GM20000 (cell line): ENCODE measurements around the gene GNAQ.

ENCODE experiments used
- DNase-seq: peaks from one replicate; pipeline ENCODE4 v3.0.0; 2012; ENCODE audit warnings: low spot score
- TF ChIP-seq, protein P1 (sequence below): IDR thresholded peaks from 2 replicates; pipeline ENCODE4 v1.5.1; 2012; ENCODE audit warnings: mild to moderate bottlenecking, control low read depth; ENCODE audit errors: extremely low read depth, missing control alignments

GNAQ gene

DNA sequence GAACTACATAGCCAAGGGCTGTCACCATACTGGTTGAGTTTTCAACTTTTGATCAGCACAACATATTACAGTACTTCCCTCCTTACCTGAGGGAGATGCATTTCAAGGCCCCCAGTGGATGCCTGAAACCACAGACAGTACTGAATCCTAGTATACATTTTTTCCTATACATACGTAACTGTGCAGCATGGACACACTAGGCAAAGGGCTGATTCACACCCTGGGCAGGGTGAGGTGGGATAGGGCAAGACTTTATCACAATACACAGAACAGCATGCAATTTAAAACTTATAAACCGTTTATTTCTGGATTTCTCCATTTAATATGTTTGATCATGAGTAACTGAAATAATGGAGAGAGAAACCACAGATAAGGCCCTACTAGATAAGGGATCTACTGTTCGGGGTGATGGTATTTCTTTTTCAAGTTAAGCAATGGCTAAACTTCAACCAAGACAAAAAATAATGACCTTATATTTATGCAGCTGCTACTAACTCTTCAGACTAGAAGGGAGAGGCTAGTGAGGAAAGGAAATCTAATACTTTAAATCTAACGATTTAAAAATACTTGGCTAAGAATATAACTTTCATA, 196.6 kb downstream of the GNAQ start:
- no peak for DNase-seq
- TF ChIP-seq, protein P1, sequence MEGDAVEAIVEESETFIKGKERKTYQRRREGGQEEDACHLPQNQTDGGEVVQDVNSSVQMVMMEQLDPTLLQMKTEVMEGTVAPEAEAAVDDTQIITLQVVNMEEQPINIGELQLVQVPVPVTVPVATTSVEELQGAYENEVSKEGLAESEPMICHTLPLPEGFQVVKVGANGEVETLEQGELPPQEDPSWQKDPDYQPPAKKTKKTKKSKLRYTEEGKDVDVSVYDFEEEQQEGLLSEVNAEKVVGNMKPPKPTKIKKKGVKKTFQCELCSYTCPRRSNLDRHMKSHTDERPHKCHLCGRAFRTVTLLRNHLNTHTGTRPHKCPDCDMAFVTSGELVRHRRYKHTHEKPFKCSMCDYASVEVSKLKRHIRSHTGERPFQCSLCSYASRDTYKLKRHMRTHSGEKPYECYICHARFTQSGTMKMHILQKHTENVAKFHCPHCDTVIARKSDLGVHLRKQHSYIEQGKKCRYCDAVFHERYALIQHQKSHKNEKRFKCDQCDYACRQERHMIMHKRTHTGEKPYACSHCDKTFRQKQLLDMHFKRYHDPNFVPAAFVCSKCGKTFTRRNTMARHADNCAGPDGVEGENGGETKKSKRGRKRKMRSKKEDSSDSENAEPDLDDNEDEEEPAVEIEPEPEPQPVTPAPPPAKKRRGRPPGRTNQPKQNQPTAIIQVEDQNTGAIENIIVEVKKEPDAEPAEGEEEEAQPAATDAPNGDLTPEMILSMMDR, result no peak

DNA sequence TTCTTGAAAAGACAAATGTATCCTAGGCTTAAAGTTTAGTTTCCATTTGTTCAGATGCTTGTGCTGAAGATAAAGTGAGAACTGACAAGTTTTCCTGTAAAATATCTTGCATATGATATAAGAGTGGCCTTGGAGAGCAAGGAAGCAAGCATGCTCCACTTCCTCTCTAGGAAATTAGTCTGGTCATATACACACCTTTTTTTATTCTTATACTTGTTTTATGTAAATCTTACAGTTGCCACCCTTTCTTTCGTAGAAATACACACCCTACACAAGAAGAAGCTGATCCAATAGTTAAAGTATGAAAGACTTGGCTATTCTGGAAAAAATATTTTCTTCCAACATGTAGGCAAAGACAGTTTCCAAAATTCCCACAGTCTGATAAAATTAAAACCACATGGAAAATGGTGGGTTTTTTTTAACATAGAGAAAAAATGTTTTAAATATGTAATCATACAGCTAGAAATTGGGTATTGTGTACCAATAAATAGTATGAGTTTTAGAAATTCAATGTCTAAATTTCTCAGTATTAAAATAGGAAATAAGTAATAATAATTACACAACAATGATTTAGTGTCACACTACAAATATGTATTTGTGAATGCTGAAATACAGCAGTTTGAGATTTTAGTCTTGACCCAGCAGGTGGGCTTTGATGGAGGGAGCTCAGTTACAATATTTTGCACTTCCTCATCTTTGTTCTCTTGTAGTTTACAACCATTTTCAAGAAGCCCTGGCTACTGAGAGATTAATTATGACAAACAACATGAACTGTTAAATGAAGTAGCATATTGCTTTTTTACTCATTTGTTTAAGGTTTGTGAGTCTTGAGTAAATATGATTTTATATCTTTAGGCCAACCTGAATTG, 197.8 kb downstream of the GNAQ start:
- no peak for DNase-seq
- TF ChIP-seq, protein P1, result no peak

DNA sequence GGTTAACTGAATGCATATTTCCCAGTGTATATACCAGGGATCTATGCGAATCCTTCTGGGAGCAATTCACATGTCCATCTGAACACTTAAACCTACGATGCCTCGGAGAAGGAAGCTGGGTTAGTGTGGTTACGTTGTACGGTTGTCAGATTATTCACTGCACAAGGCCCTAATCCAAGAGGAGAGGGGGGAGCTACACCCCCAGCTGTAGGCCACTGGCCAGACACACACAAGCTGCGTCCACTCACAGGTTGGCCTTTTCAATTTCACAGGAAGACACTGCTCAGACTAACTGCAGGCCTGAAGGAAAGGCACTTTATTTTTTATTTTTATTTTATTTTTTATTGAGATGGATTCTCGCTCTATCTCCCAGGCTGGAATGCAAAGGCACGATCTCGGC, 199.0 kb downstream of the GNAQ start:
- TF ChIP-seq, protein P1, result no peak
- no peak for DNase-seq

DNA sequence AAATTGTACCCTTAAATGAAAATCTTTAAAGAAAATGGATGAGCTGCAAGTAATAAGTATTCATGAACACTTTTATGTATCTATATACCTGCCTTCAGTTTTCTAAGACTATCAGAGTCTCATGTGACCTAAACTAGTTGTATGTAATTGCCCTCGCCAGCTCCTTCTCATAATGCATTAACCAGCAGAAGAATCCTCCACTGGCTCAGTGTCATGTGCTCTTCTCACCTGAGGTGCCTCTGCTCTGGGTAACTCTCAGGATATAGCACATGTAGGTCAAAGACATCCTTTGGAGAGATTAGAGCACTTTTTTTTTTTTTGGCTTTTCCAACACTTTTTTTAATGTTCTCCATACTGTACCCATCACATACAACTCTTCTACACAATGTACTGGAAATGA, 199.8 kb downstream of the GNAQ start:
- no peak for DNase-seq
- TF ChIP-seq, protein P1, result no peak

DNA sequence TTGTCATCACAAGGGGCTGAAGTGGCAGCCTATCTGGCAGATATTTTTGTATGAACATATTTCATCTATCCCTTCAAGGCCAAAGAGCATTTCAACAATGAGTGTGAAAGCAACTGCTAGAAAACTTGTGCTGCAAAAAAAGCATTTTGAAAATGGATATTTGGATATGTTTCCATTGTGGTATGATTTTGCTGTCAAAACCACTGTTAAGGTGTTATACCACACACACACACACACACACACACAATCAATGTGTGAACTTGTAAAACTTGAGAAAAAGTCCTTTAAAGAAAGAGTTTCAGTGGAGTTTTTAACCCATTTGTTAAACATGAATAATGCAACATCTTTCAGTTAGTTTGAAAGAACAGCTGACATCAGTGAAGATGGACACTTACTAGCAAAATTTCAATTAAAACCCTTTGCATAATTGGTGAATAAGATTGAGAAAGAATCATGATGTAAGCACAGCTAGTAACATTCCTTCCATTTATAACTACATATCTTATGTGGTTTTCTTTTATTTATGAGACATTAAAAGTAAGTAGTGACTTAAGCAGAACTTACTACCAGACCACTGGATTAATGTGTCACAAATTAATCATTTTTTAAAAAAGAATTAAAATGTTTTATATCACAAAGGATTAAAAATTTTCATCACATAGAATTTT, 200.9 kb downstream of the GNAQ start:
- DNase-seq, result no peak

DNA sequence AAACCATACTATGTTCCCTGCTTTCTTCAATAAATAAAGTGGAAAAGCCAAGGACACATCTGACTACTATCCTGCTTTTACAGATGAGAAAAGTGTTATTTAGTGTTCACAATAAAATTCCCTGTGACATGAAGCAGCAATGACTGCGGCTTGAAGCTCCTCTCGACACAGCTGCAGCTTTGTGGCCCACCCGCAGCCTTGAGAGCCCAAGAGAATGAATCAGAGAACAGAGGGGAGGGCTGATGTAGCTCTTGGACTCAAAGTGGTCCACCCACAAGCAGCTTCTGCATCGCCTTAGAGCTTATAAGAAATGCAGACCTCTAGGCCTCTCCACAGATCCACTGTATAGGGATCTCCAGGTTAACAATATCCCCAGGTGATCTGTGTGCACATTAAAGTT, 202.2 kb downstream of the GNAQ start:
- TF ChIP-seq, protein P1, result no peak
- DNase-seq, result no peak

More for the DNA sequence above, 200.9 kb downstream of the GNAQ start:
- TF ChIP-seq, protein P1, result no peak
